Measurements from ENCODE around the gene RANBP9. TPM values are rescaled to one million over a fixed set of nuclear protein-coding genes. Genes with fewer than 3 reads are reported as not detected.
A peak's percentile ranks its signal among the peaks of the same experiment; 100 is the strongest.

RANBP9 gene
- total and polyA plus RNA-seq, 2 of the 13 experiments (the other 11 are each of a cell fraction or from before 2014, with no cell fraction given): 26.6 to 30.6 TPM

- TF ChIP-seq FOXO1 (CRISPR knock-in tag; IDR thresholded peaks at IDR 0.05) (peak; percentile 73; the same call in 1 of the 2 replicates), ZFP1 (CRISPR knock-in tag; IDR thresholded peaks at IDR 0.05) (no peak), ZFY (CRISPR knock-in tag; IDR thresholded peaks at IDR 0.05) (no peak; the same call in 1 of the 2 replicates), ZBTB21 (CRISPR knock-in tag; IDR thresholded peaks at IDR 0.05) (no peak), REPIN1 (CRISPR knock-in tag; IDR thresholded peaks at IDR 0.05; ENCODE audit: borderline replicate concordance, low read depth) (0 out of 2 replicates have a peak, but pooled peaks have one; percentile 3), PBX3 (CRISPR knock-in tag; IDR thresholded peaks at IDR 0.05; ENCODE audit: borderline replicate concordance) (no peak), ZNF777 (CRISPR knock-in tag; IDR thresholded peaks at IDR 0.05) (peak; percentile 90), HNRNPK (IDR thresholded peaks at IDR 0.05; ENCODE audit: low read depth, low read length, poor library complexity, severe bottlenecking) (peak; percentile 40), KLF16 (CRISPR knock-in tag; IDR thresholded peaks at IDR 0.05) (peak in 1 of 2 experiments; percentile 64; a peak in 2 of 4 replicates), BCL3 (CRISPR knock-in tag; IDR thresholded peaks at IDR 0.05) (0 out of 2 replicates have a peak, but pooled peaks have one; percentile 24), ATF4 (CRISPR knock-in tag; IDR thresholded peaks at IDR 0.05) (no peak; a peak in 1 of 4 replicates), ZNF597 (CRISPR knock-in tag; IDR thresholded peaks at IDR 0.05) (no peak), ZNF414 (CRISPR knock-in tag; IDR thresholded peaks at IDR 0.05) (no peak), NFKB2 (CRISPR knock-in tag; IDR thresholded peaks at IDR 0.05; ENCODE audit: borderline replicate concordance) (peak; percentile 78; the same call in 1 of the 2 replicates), CENPX (CRISPR knock-in tag; IDR thresholded peaks at IDR 0.05) (no peak), ZNF343 (CRISPR knock-in tag; IDR thresholded peaks at IDR 0.05) (no peak), HNRNPUL1 (IDR thresholded peaks at IDR 0.05; ENCODE audit: low read depth, low read length) (no peak)
- TF ChIP-seq, protein P1, sequence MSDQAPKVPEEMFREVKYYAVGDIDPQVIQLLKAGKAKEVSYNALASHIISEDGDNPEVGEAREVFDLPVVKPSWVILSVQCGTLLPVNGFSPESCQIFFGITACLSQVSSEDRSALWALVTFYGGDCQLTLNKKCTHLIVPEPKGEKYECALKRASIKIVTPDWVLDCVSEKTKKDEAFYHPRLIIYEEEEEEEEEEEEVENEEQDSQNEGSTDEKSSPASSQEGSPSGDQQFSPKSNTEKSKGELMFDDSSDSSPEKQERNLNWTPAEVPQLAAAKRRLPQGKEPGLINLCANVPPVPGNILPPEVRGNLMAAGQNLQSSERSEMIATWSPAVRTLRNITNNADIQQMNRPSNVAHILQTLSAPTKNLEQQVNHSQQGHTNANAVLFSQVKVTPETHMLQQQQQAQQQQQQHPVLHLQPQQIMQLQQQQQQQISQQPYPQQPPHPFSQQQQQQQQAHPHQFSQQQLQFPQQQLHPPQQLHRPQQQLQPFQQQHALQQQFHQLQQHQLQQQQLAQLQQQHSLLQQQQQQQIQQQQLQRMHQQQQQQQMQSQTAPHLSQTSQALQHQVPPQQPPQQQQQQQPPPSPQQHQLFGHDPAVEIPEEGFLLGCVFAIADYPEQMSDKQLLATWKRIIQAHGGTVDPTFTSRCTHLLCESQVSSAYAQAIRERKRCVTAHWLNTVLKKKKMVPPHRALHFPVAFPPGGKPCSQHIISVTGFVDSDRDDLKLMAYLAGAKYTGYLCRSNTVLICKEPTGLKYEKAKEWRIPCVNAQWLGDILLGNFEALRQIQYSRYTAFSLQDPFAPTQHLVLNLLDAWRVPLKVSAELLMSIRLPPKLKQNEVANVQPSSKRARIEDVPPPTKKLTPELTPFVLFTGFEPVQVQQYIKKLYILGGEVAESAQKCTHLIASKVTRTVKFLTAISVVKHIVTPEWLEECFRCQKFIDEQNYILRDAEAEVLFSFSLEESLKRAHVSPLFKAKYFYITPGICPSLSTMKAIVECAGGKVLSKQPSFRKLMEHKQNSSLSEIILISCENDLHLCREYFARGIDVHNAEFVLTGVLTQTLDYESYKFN (CRISPR knock-in tag; conservative IDR thresholded peaks at IDR 0.05): peak; percentile 40; the same call in 1 of the 2 replicates
Measured at GRCh38 chr6:13710552-13711323, 897 bp downstream of the RANBP9 start (continued).
